Neutrophil (primary cell): Measurements from ENCODE around the gene CERK.

Experiments
- H3K27ac ChIP-seq: fragments of 200-600 bp; sonication (generic); 2 replicates; pipeline ENCODE4 v1.5.1; 2016; ENCODE audit warnings: mild to moderate bottlenecking, moderate library complexity
- H3K27me3 ChIP-seq: fragments of 200-600 bp; sonication (generic); 2 replicates; pipeline ENCODE4 v1.6.0; 2016; ENCODE audit warnings: mild to moderate bottlenecking
- H3K36me3 ChIP-seq: fragments of 200-600 bp; sonication (generic); 2 replicates; pipeline ENCODE4 v1.5.1; 2017
- H3K4me1 ChIP-seq, 2 experiments: fragments of 200-600 bp in 1 of 2; sonication (generic) in 1 of 2; 1 replicate in 1 of 2; 2 replicates in 1 of 2; pipeline versions ENCODE4 v1.5.1 to v1.6.1; 2013 to 2016; ENCODE audit warnings: low read depth in 1 of 2, low read length in 1 of 2, mild to moderate bottlenecking in 1 of 2, moderate library complexity in 1 of 2; ENCODE audit not compliant: control insufficient read depth in 1 of 2, insufficient read depth in 1 of 2
- H3K4me3 ChIP-seq, 2 experiments: fragments of 200-600 bp in 1 of 2; sonication (generic) in 1 of 2; 1 replicate in 1 of 2; 2 replicates in 1 of 2; pipeline ENCODE4 v1.5.1; 2013 to 2016; ENCODE audit warnings: low read depth in 1 of 2, low read length in 1 of 2, mild to moderate bottlenecking in 1 of 2, moderate library complexity in 1 of 2
- H3K9me3 ChIP-seq: fragments of 200-600 bp; sonication (generic); 2 replicates; pipeline ENCODE4 v1.5.1; 2016
- TF ChIP-seq, protein P1 (sequence below): fragments of 200-600 bp; sonication (generic); IDR thresholded peaks from 2 replicates; pipeline ENCODE4 v1.5.1; 2016; ENCODE audit warnings: antibody characterized with exemption

Gene CERK

GRCh38 chr22:46726986-46727317 is 11.1 kb downstream of the CERK start:
- no peak overlapping the region for H3K27ac ChIP-seq
- no peaks in the 10 kb centered on the region for H3K27me3 ChIP-seq
- H3K4me1 ChIP-seq, result no peaks in the 10 kb centered on the region
- peaks cover 70% of the 10 kb centered on the region for H3K36me3 ChIP-seq
- TF ChIP-seq, protein P1, sequence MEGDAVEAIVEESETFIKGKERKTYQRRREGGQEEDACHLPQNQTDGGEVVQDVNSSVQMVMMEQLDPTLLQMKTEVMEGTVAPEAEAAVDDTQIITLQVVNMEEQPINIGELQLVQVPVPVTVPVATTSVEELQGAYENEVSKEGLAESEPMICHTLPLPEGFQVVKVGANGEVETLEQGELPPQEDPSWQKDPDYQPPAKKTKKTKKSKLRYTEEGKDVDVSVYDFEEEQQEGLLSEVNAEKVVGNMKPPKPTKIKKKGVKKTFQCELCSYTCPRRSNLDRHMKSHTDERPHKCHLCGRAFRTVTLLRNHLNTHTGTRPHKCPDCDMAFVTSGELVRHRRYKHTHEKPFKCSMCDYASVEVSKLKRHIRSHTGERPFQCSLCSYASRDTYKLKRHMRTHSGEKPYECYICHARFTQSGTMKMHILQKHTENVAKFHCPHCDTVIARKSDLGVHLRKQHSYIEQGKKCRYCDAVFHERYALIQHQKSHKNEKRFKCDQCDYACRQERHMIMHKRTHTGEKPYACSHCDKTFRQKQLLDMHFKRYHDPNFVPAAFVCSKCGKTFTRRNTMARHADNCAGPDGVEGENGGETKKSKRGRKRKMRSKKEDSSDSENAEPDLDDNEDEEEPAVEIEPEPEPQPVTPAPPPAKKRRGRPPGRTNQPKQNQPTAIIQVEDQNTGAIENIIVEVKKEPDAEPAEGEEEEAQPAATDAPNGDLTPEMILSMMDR, result no peak
- H3K9me3 ChIP-seq, result no peaks in the 10 kb centered on the region
- H3K4me3 ChIP-seq, result no peak overlapping the region

DNA sequence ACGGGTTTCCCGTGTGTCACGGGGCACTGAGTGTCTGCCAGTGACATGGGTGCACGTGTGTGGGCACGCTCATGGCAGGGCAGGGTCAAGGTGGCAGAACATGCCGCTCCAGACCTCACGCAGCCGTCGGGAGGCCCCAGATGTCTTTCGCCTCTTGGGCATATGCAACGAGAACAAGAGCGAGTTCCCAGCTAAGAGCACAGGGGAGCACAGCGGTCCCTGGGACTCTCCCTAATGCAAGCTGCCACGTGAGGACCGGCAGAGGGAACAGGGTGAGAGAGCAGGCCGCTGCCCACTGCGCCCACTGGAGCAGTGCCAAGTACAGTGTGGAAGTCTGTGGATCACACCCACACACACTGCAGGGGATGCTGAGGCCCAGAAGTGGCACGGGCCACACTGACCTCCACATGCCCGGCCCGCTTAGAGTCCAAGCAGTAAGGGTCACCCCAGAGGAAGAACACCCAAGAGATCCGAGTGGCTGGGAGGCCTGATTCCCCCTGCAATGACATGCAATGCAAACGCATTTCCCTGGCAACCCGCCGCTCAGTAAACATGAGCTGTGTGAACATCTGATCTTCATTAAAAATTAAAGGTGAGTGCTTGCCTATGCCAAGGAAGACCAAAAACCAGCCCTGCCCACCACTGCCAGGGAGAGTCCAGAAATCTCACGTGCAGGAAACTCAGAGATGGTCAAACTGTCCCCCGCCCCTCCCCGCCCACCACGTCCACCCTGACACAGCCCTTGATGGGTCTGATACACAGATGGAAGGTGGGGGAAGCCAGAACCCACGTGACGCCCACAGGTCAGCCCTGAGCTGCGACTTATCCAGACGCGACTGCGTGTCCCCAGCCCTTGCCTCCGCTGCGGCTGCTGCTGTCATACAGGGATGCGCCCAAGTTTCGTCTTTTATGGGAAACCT is 11.7 kb downstream of the CERK start:
- Histone ChIP-seq H3K27ac (no peak overlapping the region), H3K9me3 (no peaks in the 10 kb centered on the region), H3K36me3 (peaks cover 70% of the 10 kb centered on the region), H3K27me3 (no peaks in the 10 kb centered on the region), H3K4me3 (no peak overlapping the region), H3K4me1 (no peaks in the 10 kb centered on the region)
- TF ChIP-seq, protein P1, result no peak

DNA sequence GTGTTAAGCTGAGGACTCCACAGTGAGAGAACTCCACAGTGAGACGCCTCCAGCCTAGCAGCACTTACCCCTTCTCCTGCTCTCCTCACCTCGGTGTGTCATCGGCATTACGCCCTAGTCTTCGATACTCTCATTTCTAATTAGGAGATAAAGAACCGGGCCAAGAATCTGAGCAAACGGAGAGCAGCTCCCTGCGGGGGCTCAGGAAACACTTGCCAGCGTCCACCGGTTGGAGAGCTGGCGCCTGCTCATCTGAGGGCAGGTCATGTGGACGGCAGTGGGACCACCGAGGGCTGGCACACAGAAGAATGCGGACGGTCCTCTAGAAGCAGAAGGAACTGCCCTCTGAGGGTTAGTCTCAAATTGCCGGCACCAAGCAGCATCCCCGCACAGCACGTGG is 13.0 kb downstream of the CERK start:
- Histone ChIP-seq H3K27me3 (no peaks in the 10 kb centered on the region), H3K4me3 (no peak overlapping the region), H3K36me3 (peaks cover 75% of the 10 kb centered on the region), H3K27ac (no peak overlapping the region), H3K4me1 (no peaks in the 10 kb centered on the region), H3K9me3 (no peaks in the 10 kb centered on the region)
- TF ChIP-seq, protein P1, result no peak

DNA sequence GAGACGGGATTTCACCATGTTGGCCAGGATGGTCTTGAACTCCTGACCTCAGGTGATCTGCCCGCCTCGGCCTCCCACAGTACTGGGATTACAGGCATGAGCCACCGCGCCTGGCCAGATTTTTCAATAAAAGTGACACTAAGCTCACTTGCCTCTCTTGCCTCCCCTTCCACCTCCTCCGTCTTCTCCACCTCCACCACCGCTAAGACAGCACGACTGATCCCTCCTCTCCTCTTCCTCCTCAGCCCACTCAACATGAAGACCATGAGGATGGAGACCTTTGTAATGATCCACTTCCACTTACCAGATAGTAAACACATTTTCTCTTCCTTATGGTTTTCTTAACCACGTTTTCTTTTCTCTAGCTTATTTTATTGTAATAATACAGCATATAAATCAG is 14.2 kb downstream of the CERK start:
- no peaks in the 10 kb centered on the region for H3K9me3 ChIP-seq
- H3K36me3 ChIP-seq, result peaks cover 79% of the 10 kb centered on the region
- TF ChIP-seq, protein P1, result no peak
- no peaks in the 10 kb centered on the region for H3K4me1 ChIP-seq
- no peak overlapping the region for H3K4me3 ChIP-seq
- H3K27me3 ChIP-seq, result no peaks in the 10 kb centered on the region
- no peak overlapping the region for H3K27ac ChIP-seq

GRCh38 chr22:46721501-46722085 is 16.5 kb downstream of the CERK start:
- TF ChIP-seq, protein P1, result no peak
- H3K4me3 ChIP-seq, result no peak overlapping the region
- H3K27me3 ChIP-seq, result no peaks in the 10 kb centered on the region
- H3K36me3 ChIP-seq, result peaks cover 84% of the 10 kb centered on the region
- no peaks in the 10 kb centered on the region for H3K4me1 ChIP-seq
- no peaks in the 10 kb centered on the region for H3K9me3 ChIP-seq
- H3K27ac ChIP-seq, result no peak overlapping the region
